Measurements from ENCODE around the gene PAXX.
A peak's percentile ranks its signal among the peaks of the same experiment; 100 is the strongest.

PAXX gene

DNA sequence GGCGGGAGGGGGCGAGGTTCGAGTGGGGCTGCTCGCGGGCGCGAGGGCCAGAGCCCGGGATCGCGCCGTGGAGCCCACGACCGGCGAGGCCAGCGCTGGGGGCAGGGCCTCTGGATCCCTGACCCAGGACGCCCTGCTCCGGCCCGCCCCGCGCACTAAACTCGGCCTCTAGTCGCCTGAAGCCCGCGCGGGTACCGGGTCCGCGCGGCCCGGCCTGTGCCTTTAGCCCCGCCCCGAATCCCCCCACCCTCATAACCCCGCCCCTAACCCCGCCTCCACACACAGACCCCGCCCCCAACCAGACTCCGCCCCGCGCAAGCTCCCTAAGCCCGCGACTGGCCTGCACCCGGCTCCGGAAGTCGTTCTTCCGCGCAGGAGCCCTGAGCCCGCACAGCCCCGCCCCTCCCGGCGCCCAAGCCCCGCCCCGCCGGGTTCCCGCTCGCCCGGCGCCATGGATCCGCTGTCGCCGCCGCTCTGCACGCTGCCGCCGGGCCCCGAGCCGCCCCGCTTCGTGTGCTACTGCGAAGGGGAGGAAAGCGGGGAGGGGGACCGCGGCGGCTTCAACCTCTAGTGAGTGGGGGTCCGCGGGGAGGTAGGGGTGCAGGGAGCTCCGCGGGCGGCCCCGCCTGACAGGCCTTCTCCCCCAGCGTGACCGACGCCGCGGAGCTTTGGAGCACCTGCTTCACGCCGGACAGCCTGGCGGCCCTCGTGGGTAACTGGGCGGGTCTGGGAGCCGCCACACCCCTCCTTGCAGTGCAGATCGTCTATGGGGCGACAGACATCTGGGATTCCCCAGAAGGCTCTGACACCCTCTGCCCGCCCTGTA lies at the start of gene PAXX:
Gene PAXX (plus strand): TSS at position 430 of the 826 bp plus-strand sequence. CDS start 22 bp downstream, at position 452.
- DNase-seq: peak; percentile 94

GRCh38 chr9:136942881-136943230 lies 49.4 kb upstream of the PAXX start:
- DNase-seq: no peak

GRCh38 chr9:136943291-136944211 lies 48.7 kb upstream of the PAXX start:
- DNase-seq: no peak

GRCh38 chr9:136944212-136944518 lies 48.1 kb upstream of the PAXX start:
- no peak for DNase-seq

DNA sequence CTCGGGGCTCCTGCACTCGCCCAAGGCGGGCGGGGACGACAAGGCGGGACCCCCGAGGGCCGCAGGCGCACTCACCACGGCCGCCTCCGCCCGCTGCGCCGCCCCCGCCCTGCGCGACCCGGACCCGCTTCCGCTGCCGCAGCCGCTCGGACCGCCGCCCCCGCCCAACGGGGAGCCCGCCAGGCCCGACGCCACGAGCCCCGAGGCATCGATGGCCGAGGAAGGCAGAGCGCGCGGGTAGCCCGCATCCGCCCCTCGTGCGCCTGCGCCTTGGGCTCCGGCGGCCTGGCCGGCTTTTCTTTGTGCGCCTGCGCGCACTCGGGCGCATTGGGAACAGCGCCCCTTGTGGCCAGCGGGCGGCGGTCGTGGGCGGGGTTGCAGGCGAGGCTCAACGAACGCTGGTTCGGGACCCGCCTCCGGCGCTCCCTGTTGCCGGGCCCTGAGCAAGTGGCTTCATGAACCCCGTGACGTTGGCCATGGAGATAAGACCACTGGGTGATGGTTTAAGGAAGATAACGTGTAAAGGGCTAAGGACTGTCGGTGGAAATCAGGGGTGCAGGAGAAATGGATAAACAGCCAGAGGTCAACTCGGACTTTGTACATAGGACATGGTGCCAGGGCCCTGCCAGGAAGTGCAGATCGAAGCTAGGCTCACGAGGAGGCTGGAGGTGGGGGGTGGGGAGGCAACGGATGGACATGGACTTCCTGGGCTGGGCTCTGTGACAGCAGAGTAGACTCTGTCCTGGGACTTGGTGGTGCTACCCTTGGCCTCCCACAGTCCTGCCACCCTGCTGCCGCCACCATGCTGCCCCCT lies 47.5 kb upstream of the PAXX start, which contains the start of the genes C8G and FBXW5:
Gene C8G (plus strand): TSS at position 725 of the 814 bp plus-strand sequence. CDS start 78 bp downstream, at position 803.
Gene FBXW5 (minus strand): TSS at position 220 of the 814 bp plus-strand sequence. CDS start 655 bp downstream, outside the sequence.
- DNase-seq: peak; percentile 95

DNA sequence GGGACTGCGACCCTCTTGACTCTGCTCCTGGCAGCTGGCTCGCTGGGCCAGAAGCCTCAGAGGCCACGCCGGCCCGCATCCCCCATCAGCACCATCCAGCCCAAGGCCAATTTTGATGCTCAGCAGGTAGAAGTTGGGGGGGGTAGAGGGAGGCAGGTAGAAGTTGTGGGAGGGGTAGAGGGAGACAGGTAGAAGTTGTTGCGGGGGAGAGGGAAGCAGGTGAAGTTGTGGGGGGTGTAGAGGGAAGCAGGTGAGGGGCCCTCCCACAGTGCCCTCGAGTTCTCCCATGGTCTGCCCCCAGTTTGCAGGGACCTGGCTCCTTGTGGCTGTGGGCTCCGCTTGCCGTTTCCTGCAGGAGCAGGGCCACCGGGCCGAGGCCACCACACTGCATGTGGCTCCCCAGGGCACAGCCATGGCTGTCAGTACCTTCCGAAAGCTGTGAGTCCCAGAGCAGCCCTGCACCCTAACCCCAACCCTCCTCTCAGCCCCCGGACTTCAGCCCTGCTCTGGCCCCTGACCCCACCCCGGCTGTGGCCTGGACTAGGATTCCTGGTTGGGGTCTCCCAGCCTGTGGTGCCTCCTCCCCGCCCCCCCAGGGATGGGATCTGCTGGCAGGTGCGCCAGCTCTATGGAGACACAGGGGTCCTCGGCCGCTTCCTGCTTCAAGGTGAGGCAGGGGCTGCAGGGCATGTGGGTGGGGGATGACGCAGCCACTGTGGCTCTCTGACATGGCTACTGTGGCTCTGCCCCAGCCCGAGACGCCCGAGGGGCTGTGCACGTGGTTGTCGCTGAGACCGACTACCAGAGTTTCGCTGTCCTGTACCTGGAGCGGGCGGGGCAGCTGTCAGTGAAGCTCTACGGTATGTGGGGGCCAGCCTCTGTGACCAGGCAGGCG lies 46.6 kb upstream of the PAXX start:
- DNase-seq: no peak

DNA sequence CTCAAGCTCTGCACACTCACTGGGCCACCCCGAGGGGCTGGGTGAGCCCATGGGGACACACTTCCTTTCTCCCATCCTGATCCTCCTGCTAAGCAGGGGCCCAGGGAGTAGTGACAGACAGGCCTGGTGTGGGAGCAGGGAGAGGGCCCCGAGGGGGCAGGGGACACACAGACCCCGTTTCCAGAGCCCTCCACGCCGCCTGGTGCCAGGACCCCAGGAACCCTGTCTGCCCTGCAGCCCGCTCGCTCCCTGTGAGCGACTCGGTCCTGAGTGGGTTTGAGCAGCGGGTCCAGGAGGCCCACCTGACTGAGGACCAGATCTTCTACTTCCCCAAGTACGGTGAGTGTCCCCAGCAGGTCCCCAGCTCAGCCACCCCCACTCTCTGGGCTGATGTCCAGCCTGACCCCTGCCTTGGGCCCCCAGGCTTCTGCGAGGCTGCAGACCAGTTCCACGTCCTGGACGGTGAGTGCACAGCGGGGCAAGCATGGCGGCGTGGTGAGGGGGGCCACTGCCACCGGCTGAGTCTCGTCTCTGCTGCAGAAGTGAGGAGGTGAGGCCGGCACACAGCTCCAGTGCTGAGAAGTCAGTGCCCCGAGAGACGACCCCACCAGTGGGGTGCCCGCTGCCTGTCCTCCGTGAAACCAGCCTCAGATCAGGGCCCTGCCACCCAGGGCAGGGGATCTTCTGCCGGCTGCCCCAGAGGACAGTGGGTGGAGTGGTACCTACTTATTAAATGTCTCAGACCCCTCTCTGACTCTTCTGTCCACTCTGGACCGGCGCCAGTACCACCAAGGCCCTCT lies 45.8 kb upstream of the PAXX start:
- no peak for DNase-seq

- no peak for DNase-seq
Measured at GRCh38 chr9:136947028-136947891, 45.0 kb upstream of the PAXX start.

- DNase-seq: peak; percentile 35
Measured at GRCh38 chr9:136947955-136948510, 44.2 kb upstream of the PAXX start.

DNA sequence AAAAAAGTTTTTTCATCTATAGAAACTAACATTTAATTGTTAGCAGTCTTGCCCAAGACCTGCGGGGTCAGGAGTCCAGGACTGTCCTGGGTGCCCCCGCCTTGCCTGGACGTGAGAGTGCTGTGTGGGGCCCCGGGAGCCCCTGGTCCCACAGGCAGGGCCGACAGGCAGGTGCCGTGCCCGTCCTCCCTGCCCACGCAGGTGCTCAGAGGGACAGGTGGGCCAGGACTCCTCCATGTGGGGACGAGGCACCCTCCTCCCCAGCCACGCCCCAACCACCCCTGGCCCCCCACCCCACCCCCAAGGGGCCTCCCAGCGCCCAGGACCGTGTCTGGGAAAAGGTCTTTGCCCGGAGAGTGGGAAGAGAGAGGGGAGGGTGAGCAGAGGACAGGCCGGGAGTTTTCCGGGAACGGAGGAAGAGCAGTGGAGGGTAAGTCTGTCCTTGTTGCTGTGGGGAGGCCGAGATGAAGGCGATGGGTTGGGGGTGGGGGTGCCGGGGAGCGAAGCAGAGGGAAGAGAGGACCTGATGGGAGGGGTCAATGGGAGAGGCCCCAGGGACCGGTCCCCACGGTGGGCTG lies 42.9 kb upstream of the PAXX start:
- DNase-seq: no peak

GRCh38 chr9:136949817-136950655 lies 42.2 kb upstream of the PAXX start:
- DNase-seq: peak; percentile 96

DNA sequence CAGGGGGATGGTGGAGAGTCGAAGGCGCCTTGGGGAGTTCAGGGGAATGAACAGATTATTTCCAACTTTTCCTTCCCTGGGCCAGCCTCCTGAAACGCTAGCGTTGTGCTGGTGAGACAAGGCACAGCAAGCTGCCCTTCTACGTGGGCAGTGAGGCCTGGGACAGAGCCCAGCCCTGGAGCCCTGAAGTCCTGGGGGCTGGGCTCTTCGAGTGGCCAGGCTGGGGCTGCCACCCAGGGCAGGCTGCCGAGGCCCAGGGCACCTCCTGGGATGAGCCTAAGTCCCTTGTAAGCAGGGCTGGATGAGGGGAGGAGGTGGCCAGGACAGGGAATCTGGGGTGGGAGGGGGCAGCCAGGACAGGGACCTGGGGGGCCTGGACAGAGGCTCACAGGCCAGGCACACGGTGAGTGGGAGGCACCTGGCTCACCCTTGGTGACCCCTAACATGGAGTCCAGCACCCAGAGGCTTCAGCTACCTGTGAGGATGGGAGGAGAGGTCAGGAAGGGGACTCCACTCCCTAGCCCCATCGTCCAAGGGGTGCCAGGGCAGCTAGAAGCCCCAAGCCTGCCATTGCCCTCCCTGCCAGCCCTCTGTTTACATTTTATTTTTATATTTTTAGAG lies 41.5 kb upstream of the PAXX start:
- DNase-seq: no peak

DNA sequence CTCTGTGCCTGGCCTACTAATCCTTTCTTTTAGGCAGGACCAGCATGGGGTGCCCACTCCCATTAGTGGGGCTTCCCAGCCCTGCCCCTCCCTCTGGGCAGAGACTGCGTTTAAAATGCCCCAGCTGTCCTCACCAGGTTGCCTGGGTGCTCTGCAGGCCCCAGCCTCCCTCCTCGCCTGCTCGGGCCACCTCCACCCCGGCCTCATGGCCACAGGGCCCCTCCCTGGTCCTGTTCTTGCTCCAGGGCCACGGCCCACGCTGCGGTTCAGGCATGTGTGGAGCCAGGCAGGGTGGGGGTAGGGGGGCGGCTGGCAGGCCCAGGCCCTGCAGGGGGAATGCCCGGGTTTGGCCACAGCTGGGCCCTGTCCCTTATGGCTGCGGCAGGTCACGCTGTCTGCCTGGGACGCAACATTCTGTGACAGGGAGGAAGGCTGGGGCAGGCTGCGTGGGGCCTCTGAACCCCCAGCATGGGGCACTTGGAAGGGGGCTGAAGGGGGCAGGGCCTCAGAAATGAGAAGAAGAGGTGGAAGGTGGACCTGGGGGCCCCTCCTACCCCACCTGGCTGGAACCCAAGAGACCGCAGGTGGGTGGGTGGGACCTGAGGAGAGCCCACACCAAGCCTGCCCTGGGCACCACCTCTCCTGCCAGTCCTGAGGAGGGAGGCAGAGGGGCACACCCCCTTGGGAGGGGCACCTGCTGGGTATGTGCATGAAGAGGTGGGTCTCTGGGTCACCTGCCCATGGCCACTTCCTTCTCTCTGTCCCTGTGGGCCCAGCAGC lies 40.5 kb upstream of the PAXX start, which contains the start of gene LCN12:
Gene LCN12 (plus strand): TSS at position 733 of the 780 bp plus-strand sequence. CDS start 55 bp downstream, outside the sequence.
- no peak for DNase-seq

- no peak for DNase-seq
Measured at GRCh38 chr9:136952321-136952850, 39.8 kb upstream of the PAXX start.

DNA sequence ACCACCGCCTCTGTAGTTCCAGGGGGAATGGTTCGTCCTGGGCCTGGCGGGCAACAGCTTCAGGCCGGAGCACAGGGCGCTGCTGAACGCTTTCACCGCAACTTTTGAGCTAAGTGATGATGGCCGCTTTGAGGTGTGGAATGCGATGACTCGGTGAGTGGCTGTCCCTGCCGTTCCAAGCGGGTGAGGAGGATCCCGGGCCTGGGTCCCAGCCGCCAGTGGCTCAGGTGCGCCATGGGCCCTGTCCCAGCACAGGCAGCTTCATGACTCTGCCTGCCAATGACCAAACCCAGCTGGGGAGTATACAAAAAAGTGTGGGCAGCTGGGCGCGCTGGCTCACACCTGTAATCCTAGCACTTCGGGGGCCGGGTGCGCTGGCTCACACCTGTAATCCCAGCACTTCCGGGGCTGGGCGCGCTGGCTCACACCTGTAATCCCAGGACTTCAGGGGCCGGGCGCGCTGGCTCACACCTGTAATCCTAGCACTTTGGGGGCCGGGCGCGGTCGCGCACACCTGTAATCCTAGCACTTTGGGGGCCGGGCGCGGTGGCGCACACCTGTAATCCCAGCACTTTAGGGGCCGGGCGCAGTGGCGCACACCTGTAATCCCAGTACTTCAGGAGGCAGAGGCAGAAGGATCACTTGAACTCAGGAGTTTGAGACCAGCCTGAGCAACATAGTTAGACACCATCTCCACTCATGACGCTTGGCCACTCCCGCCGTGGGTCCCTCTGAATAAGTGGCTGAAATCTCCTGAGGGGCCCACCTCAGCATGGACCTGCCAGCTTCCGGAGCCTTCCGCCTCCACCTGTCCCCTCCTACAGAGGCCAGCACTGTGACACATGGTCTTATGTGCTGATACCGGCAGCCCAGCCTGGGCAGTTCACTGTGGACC lies 39.1 kb upstream of the PAXX start:
- no peak for DNase-seq

All from CD4-positive, alpha-beta T cell treated with Interleukin-10 for 1 hour (primary cell).